MCF 10A (cell line): ENCODE results near the gene ZFAND3. TPM values are rescaled to one million over a fixed set of nuclear protein-coding genes. Genes with fewer than 3 reads are reported as not detected.

Experiments
- BruUV-seq: library from RNA; stranded (reverse); fragments of 400-500 nt; replicated peaks from 2 replicates; lab custom pipeline; 2021; lab: Mats Ljungman, UMichigan
- CTCF ChIA-PET: fragments of 300-600 bp; sonication (Branson Sonifier 250); formaldehyde crosslinking; extraction: SDS; loops from one replicate; lab custom pipeline; 2021; ENCODE audit warnings: antibody characterized with exemption, inconsistent platforms; lab: Yijun Ruan, JAX
- POLR2A ChIA-PET: fragments of 300-600, 350-650 bp; sonication (Branson Sonifier 250); formaldehyde crosslinking; extraction: SDS; loops from one replicate; lab custom pipeline; 2020; ENCODE audit warnings: antibody characterized with exemption, inconsistent platforms; lab: Yijun Ruan, JAX
- DNase-seq: peaks from one replicate; pipeline ENCODE4 v3.0.0-alpha.2; 2018; ENCODE audit not compliant: unreplicated experiment
- H3K27ac Mint-ChIP-seq: one replicate; pipeline ENCODE4 v1.8.0; 2022; ENCODE audit warnings: mild to moderate bottlenecking, low read depth, mixed read lengths; ENCODE audit not compliant: unreplicated experiment
- H3K27me3 Mint-ChIP-seq: one replicate; pipeline ENCODE4 v1.8.0; 2022; ENCODE audit warnings: mixed read lengths; ENCODE audit not compliant: insufficient read depth, unreplicated experiment
- H3K36me3 Mint-ChIP-seq: one replicate; pipeline ENCODE4 v1.8.0; 2022; ENCODE audit warnings: mild to moderate bottlenecking, moderate library complexity, mixed read lengths; ENCODE audit not compliant: insufficient read depth, unreplicated experiment
- H3K4me1 Mint-ChIP-seq: one replicate; pipeline ENCODE4 v1.8.0; 2022; ENCODE audit warnings: mixed read lengths; ENCODE audit not compliant: insufficient read depth, unreplicated experiment
- H3K4me3 Mint-ChIP-seq: one replicate; pipeline ENCODE4 v1.8.0; 2022; ENCODE audit warnings: mild to moderate bottlenecking, moderate library complexity, mixed read lengths; ENCODE audit not compliant: unreplicated experiment
- H3K9me3 Mint-ChIP-seq: one replicate; pipeline ENCODE4 v1.8.0; 2022; ENCODE audit warnings: mixed read lengths; ENCODE audit not compliant: unreplicated experiment
- intact Hi-C: fragments of 100-400 bp; cut with micrococcal nuclease; formaldehyde crosslinking; loops from 2 replicates; pipeline ENCODE4 v1.14.1; 2022
- total RNA-seq: library from RNA; stranded (reverse); gene quantifications from 2 replicates; pipeline ENCODE4 v1.2.3, GENCODE V29; 2022
- TF ChIP-seq, protein P1 (sequence below): fragments of 200-600 bp; IDR thresholded peaks from one replicate; pipeline ENCODE4 v1.8.0; 2022; ENCODE audit warnings: antibody characterized with exemption, mild to moderate bottlenecking; ENCODE audit not compliant: unreplicated experiment

ZFAND3 gene
- total RNA-seq, 1 experiment from 2014 or later: 100 TPM

- H3K36me3 Mint-ChIP-seq: no peaks in the 10 kb centered on the region
- no peak overlapping the region for H3K27ac Mint-ChIP-seq
- TF ChIP-seq, protein P1, sequence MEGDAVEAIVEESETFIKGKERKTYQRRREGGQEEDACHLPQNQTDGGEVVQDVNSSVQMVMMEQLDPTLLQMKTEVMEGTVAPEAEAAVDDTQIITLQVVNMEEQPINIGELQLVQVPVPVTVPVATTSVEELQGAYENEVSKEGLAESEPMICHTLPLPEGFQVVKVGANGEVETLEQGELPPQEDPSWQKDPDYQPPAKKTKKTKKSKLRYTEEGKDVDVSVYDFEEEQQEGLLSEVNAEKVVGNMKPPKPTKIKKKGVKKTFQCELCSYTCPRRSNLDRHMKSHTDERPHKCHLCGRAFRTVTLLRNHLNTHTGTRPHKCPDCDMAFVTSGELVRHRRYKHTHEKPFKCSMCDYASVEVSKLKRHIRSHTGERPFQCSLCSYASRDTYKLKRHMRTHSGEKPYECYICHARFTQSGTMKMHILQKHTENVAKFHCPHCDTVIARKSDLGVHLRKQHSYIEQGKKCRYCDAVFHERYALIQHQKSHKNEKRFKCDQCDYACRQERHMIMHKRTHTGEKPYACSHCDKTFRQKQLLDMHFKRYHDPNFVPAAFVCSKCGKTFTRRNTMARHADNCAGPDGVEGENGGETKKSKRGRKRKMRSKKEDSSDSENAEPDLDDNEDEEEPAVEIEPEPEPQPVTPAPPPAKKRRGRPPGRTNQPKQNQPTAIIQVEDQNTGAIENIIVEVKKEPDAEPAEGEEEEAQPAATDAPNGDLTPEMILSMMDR: no peak
- H3K27me3 Mint-ChIP-seq: no peaks in the 10 kb centered on the region
- ChIA-PET POLR2A (interaction anchor here (0.7 kb wide), 1 partner anchor 58 kb away, joined by 3 read pairs; no protein-coding TSS in a partner anchor), CTCF (interaction anchor here (0.6 to 1.5 kb wide), 4 partner anchors 10 to 232 kb away, joined by 3 to 10 read pairs (median 3); no protein-coding TSS in a partner anchor)
- no TSS peak for BruUV-seq
- no peak overlapping the region for H3K4me3 Mint-ChIP-seq
- DNase-seq: no peak
- no peaks in the 10 kb centered on the region for H3K4me1 Mint-ChIP-seq
- H3K9me3 Mint-ChIP-seq: peaks cover 7% of the 10 kb centered on the region
- intact Hi-C loops: no loop called here
These were observed 203.2 kb downstream of the ZFAND3 start for GRCh38 chr6:38022688-38023087.

GRCh38 chr6:38024908-38025307, 205.4 kb downstream of the ZFAND3 start:
- intact Hi-C loops: no loop called here

DNA sequence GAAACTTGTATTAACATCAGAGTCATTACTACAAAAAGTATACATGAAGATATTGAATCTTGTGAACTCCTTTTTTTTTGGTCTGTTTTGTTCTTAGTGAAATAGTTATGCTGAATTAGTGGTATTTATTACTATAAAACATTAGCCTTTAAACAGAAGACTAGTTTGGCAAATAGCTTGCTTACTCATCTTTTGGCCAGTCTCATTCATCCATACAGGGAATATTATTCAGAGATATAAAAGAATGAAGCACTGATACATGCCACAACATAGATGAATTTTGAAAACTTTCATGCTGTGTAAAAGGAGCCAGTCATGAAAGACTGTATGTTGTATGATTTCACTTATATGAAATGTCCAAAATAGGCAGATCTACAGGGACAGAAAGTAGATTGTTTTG, 205.9 kb downstream of the ZFAND3 start:
- TF ChIP-seq, protein P1: no peak
- no TSS peak for BruUV-seq
- intact Hi-C loops: no loop called here
- no peak overlapping the region for H3K4me3 Mint-ChIP-seq
- H3K27ac Mint-ChIP-seq: no peak overlapping the region
- no peak for DNase-seq
- CTCF ChIA-PET: interaction anchor here (0.6 to 1.3 kb wide), 4 partner anchors 8 to 469 kb away, joined by 3 to 5 read pairs (median 4); no protein-coding TSS in a partner anchor
- peaks cover 3% of the 10 kb centered on the region for H3K4me1 Mint-ChIP-seq
- POLR2A ChIA-PET: interaction anchor here (0.6 kb wide), 2 partner anchors 14 to 279 kb away, joined by 3 read pairs; no protein-coding TSS in a partner anchor
- no peaks in the 10 kb centered on the region for H3K27me3 Mint-ChIP-seq
- H3K36me3 Mint-ChIP-seq: peaks cover 7% of the 10 kb centered on the region
- peaks cover 12% of the 10 kb centered on the region for H3K9me3 Mint-ChIP-seq

More at GRCh38 chr6:38024908-38025307, 205.4 kb downstream of the ZFAND3 start:
- no peaks in the 10 kb centered on the region for H3K4me1 Mint-ChIP-seq
- H3K36me3 Mint-ChIP-seq: peaks cover 2% of the 10 kb centered on the region
- POLR2A ChIA-PET: interaction anchor here (0.6 kb wide), 1 partner anchor 13 kb away, joined by 3 read pairs; no protein-coding TSS in a partner anchor
- CTCF ChIA-PET: interaction anchor here (0.6 to 0.7 kb wide), 3 partner anchors 9 to 546 kb away, joined by 3 read pairs; no protein-coding TSS in a partner anchor
- no peak overlapping the region for H3K27ac Mint-ChIP-seq
- TF ChIP-seq, protein P1: no peak
- peaks cover 7% of the 10 kb centered on the region for H3K9me3 Mint-ChIP-seq
- H3K27me3 Mint-ChIP-seq: no peaks in the 10 kb centered on the region
- no peak for DNase-seq
- no TSS peak for BruUV-seq
- no peak overlapping the region for H3K4me3 Mint-ChIP-seq

DNA sequence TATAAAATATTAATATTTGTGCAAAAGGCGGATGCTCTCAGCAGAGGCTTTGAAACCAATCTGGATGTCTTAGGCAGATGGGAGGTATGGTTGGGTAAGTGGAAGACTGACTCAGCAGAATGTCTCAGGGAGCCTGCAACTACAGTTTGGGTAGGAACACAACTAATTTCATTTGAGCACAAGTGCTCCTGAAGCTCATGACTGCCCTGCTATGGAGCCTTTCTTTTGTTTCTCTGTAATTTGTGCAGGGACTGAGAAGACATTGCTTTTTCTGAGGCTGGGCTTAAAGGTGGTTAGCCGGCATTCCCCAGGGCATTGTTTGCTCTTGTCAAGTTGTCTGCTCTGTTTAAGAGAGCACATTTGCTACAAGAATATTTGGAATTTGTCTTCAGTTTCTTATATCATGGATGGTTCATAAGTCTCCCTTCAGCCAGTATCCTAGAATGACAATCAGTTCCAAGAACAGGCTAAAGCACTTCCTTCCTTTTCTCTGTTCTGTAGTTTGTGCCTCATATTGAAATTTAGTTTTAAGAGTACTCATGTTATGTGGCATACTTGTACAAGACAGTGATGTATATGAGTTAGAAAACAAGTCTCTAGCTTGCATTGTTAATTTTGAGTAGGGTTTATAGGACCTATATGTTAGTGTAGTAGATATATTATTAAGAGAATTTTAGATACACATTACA, 208.3 kb downstream of the ZFAND3 start:
- POLR2A ChIA-PET: interaction anchor here (0.7 to 2.7 kb wide), 3 partner anchors 11 to 459 kb away, joined by 3 to 8 read pairs (median 4); no protein-coding TSS in a partner anchor
- CTCF ChIA-PET: interaction anchor here (0.6 to 1.2 kb wide), 3 partner anchors 161 to 466 kb away, joined by 3 to 4 read pairs (median 4); no protein-coding TSS in a partner anchor
- TF ChIP-seq, protein P1: no peak
- no peak overlapping the region for H3K27ac Mint-ChIP-seq
- intact Hi-C loops: no loop called here
- BruUV-seq: no TSS peak
- H3K9me3 Mint-ChIP-seq: peaks cover 16% of the 10 kb centered on the region
- peaks cover 7% of the 10 kb centered on the region for H3K36me3 Mint-ChIP-seq
- H3K4me3 Mint-ChIP-seq: no peak overlapping the region
- DNase-seq: no peak
- H3K4me1 Mint-ChIP-seq: peaks cover 12% of the 10 kb centered on the region
- no peaks in the 10 kb centered on the region for H3K27me3 Mint-ChIP-seq
